Esophagus squamous epithelium (tissue), 5 donors: ENCODE results near the gene ADRA1B. TPM values are rescaled to one million over a fixed set of nuclear protein-coding genes. Genes with fewer than 3 reads are reported as not detected.

Source experiments
- DNase-seq: peaks from one replicate; lab custom pipeline; 2025; lab: John Stamatoyannopoulos, UW
- H3K27ac ChIP-seq, 4 donors: fragments of 200-600 bp; sonication (generic); one replicate each; pipeline ENCODE4 v1.5.1; 2016 to 2019; ENCODE audit warnings: mild to moderate bottlenecking in 1 of 4
- H3K27me3 ChIP-seq, 4 donors: fragments of 200-600 bp; sonication (generic); 1 replicate in 3 of 4; 2 replicates in 1 of 4; pipeline versions ENCODE4 v1.5.1 to v1.6.0; 2017 to 2021; ENCODE audit warnings: antibody characterized with exemption in 1 of 4
- H3K36me3 ChIP-seq, 3 donors: fragments of 200-600 bp; sonication (generic); one replicate each; pipeline ENCODE4 v1.5.1; 2016 to 2019
- H3K4me1 ChIP-seq, 3 donors: fragments of 200-600 bp; sonication (generic); one replicate each; pipeline ENCODE4 v1.5.1; 2017 to 2019
- H3K4me3 ChIP-seq, 4 donors: fragments of 200-600 bp; sonication (generic); 1 replicate in 3 of 4; 2 replicates in 1 of 4; pipeline ENCODE4 v1.5.1; 2016 to 2019; ENCODE audit warnings: mild to moderate bottlenecking in 2 of 4, moderate library complexity in 1 of 4
- H3K9me3 ChIP-seq, 3 donors: fragments of 200-600 bp; sonication (generic); one replicate each; pipeline ENCODE4 v1.5.1; 2016 to 2019
- POLR2A ChIP-seq, 4 donors: fragments of 450-650 bp; IDR thresholded peaks; one replicate each; pipeline ENCODE4 v1.6.1; 2017; ENCODE audit warnings: antibody characterized with exemption in 4 of 4, mild to moderate bottlenecking in 4 of 4, moderate library complexity in 3 of 4
- WGBS, 2 donors: methylation state at CpG; one replicate each; pipeline ENCODE4 v1.1.5; 2018; 5-methylcytosine and 5-hydroxymethylcytosine counted together
- intact Hi-C: fragments of 100-400 bp; cut with DNase I; formaldehyde crosslinking; loops from one replicate; pipeline ENCODE4 v1.15.0; 2022
- small RNA-seq, 4 donors: library from RNA; depleted of rRNA; stranded (forward); fragments of <200 nt; gene quantifications; one replicate each; pipeline ENCODE3, GENCODE V24; 2016
- total RNA-seq, 4 donors: library from RNA; depleted of rRNA; stranded (reverse); fragments of >200 nt; gene quantifications; one replicate each; pipeline ENCODE4 v1.1.0, GENCODE V29; 2016
- TF ChIP-seq, protein P1 (sequence below), 6 experiments: fragments of 450-650 bp in 4 of 6; fragments of 200-600 bp in 2 of 6; sonication (generic) in 2 of 6; IDR thresholded peaks; one replicate each; pipeline ENCODE4 v1.5.1; 2016 to 2019; ENCODE audit warnings: antibody characterized with exemption in 6 of 6, mild to moderate bottlenecking in 4 of 6, moderate library complexity in 4 of 6
- donor health status: DM: yes; HTN: yes; CAD: no.

Gene ADRA1B
- total RNA-seq, 4 donors from 2014 or later, result 1.3 TPM; not detected in 3

DNA sequence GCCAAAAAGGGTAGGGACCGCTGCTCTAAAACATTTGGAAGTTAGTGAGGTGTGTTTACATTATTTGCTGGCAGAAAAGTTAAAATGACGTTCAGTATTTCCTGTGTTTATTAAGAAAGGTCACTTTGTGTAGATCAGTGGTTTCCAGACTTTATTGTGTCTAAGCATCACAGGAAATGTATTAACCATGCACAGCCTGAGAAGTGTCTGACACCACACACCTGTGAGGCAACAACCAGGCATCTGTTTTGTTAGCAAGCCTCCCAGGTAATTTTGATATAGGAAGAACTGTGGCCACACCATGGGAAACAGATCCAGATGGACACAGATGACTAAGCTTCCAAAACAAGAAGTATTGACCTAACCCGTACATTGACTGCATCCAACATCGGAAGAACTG, 104.7 kb downstream of the ADRA1B start:
- no peak for DNase-seq
- H3K27ac ChIP-seq, result no peak overlapping the region
- no peaks in the 10 kb centered on the region for H3K9me3 ChIP-seq
- 45 to 59% methylated on average over 4 of the region's 4 CpGs for WGBS, 2 donors
- no peaks in the 10 kb centered on the region for H3K27me3 ChIP-seq
- H3K4me3 ChIP-seq, result no peak overlapping the region
- H3K4me1 ChIP-seq, result peaks cover 0 to 23% (median 3%) of the 10 kb centered on the region in 3 donors
- intact Hi-C loops, result loop anchor here (10.0 kb wide), 2 partner anchors 174 to 324 kb away; no protein-coding TSS in a partner anchor
- TF ChIP-seq POLR2A (IDR thresholded peaks at IDR 0.05), result no peak
- TF ChIP-seq, protein P1, sequence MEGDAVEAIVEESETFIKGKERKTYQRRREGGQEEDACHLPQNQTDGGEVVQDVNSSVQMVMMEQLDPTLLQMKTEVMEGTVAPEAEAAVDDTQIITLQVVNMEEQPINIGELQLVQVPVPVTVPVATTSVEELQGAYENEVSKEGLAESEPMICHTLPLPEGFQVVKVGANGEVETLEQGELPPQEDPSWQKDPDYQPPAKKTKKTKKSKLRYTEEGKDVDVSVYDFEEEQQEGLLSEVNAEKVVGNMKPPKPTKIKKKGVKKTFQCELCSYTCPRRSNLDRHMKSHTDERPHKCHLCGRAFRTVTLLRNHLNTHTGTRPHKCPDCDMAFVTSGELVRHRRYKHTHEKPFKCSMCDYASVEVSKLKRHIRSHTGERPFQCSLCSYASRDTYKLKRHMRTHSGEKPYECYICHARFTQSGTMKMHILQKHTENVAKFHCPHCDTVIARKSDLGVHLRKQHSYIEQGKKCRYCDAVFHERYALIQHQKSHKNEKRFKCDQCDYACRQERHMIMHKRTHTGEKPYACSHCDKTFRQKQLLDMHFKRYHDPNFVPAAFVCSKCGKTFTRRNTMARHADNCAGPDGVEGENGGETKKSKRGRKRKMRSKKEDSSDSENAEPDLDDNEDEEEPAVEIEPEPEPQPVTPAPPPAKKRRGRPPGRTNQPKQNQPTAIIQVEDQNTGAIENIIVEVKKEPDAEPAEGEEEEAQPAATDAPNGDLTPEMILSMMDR (IDR thresholded peaks at IDR 0.05), result no peak
- peaks cover 0 to 59% (median 0%) of the 10 kb centered on the region in 3 donors for H3K36me3 ChIP-seq

DNA sequence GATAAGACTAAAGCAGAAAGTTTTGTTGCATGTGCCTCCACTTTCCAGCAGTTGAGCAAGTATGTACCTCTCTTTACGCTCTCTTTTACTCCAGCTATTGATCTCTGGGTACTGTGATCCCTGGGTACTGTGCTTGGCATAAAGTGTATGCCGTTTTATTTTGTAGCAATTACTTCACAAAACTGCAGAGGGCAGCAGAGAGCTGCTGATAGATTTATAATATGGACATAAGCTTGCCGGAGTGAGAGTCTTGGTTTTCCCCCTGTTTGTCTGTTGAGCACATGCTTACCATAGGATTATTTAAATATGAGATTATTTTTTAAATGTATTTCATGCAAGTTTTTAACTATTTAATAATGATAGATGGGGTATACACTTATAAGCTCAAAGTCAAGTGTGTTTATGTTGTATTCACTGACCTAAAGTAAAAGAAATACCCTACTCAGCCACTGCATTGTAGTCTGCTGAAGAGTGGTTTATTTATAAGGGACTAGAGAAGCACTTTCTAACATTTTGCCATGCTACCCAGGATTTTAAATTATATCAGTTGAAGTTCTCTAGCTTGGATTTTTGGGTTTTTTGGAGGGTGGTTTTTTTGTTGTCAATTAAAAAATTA, 105.7 kb downstream of the ADRA1B start:
- H3K4me1 ChIP-seq, result peaks cover 0 to 23% (median 3%) of the 10 kb centered on the region in 3 donors
- H3K27ac ChIP-seq, result peak overlapping the region in 1 of 4 donors; percentile 1
- H3K4me3 ChIP-seq, result no peak overlapping the region
- TF ChIP-seq POLR2A (IDR thresholded peaks at IDR 0.05), result no peak
- TF ChIP-seq, protein P1 (IDR thresholded peaks at IDR 0.05), result peak; percentile 45 to 87 (median 80)
- no peaks in the 10 kb centered on the region for H3K27me3 ChIP-seq
- DNase-seq, result no peak
- intact Hi-C loops, result loop anchor here (10.0 kb wide), 2 partner anchors 173 to 323 kb away; no protein-coding TSS in a partner anchor
- WGBS, 2 donors, result 7 to 15% methylated on average over 3 of the region's 3 CpGs
- H3K9me3 ChIP-seq, result no peaks in the 10 kb centered on the region
- peaks cover 0 to 55% (median 0%) of the 10 kb centered on the region in 3 donors for H3K36me3 ChIP-seq

Small RNAs within 50 kb of the gene (small RNA-seq; reads per million reads assigned to genes)
- gene RF00019, result 0 reads per million in 4 donors

Other genes starting within 250 kb of the ADRA1B start
- gene TTC1, start 92.7 kb downstream of the ADRA1B start, total RNA-seq, result 10 to 100 TPM; 18.3 to 38.3 (median 33.5) TPM
- gene PWWP2A, start 203.0 kb downstream of the ADRA1B start, total RNA-seq, result 10 to 100 TPM; 15.3 to 20.8 (median 17.1) TPM